Measurements from ENCODE around the gene SV2A.

The SV2A gene, protein sequence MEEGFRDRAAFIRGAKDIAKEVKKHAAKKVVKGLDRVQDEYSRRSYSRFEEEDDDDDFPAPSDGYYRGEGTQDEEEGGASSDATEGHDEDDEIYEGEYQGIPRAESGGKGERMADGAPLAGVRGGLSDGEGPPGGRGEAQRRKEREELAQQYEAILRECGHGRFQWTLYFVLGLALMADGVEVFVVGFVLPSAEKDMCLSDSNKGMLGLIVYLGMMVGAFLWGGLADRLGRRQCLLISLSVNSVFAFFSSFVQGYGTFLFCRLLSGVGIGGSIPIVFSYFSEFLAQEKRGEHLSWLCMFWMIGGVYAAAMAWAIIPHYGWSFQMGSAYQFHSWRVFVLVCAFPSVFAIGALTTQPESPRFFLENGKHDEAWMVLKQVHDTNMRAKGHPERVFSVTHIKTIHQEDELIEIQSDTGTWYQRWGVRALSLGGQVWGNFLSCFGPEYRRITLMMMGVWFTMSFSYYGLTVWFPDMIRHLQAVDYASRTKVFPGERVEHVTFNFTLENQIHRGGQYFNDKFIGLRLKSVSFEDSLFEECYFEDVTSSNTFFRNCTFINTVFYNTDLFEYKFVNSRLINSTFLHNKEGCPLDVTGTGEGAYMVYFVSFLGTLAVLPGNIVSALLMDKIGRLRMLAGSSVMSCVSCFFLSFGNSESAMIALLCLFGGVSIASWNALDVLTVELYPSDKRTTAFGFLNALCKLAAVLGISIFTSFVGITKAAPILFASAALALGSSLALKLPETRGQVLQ
- long read RNA-seq = 0 reads

DNA sequence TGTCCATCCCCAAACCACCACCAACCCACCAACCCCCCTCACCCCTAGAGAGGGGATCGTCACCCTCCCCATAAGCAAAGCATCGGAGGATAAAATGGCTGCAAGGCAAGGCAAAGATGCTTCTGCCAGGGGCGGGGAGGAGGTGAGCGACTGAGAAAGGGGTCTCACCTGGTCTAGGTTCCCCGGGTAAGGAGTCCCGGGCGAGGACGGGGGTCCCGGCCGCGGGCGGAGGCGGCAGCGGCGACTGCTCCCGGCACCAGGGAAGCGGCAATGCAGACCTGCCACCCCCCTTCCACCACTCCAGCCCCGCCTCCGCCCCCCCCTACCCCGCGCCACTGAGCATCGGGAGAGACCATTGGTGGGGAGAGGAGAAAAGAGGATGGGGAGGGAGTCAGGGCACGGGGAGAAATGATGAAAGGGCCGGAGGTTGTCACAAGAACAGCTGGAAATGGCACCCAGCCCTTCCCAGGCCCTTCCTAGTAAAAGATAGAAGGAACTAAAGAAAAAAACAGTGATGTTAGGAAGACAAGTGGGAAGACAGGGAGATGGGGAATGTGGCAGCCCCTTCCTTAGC, at the start of gene SV2A:
TSS of gene SV2A (minus strand) at position 274 of the 574 bp plus-strand sequence. CDS start 4,004 bp downstream, outside the sequence.
- Histone ChIP-seq H3K4me3 (replicated peaks; ENCODE audit: insufficient read depth, low read length) (peak within 1 kb of the TSS; percentile 0; the same call in 1 of the 2 replicates), H3K27me3 (ENCODE audit: insufficient read depth, poor library complexity, severe bottlenecking) (no peaks in the 10 kb centered on the region), H3K27ac (replicated peaks) (no peak within 1 kb of the TSS)
- TF ChIP-seq SPI1 (IDR thresholded peaks at IDR 0.05; ENCODE audit: borderline replicate concordance, low read depth) (no peak), GABPA (IDR thresholded peaks at IDR 0.05; ENCODE audit: low read depth) (no peak)
- DNase-seq (ENCODE audit: low read depth in 1 of 2, low spot score in 1 of 2) = no peak

GRCh38 chr1:149967041-149967440, 49.4 kb upstream of the SV2A start:
- no peak for DNase-seq (ENCODE audit: low read depth in 1 of 2, low spot score in 1 of 2)
- TF ChIP-seq CTCF (IDR thresholded peaks at IDR 0.05; ENCODE audit: insufficient read depth, low read length) (no peak), SPI1 (IDR thresholded peaks at IDR 0.05; ENCODE audit: borderline replicate concordance, low read depth) (no peak), POLR2AphosphoS5 (IDR thresholded peaks at IDR 0.05; ENCODE audit: low read depth) (no peak), REST (IDR thresholded peaks at IDR 0.05; ENCODE audit: insufficient replicate concordance, low read depth) (no peak), GABPA (IDR thresholded peaks at IDR 0.05; ENCODE audit: low read depth) (no peak)
- Histone ChIP-seq H3K27ac (replicated peaks) (no peak overlapping the region), H3K27me3 (ENCODE audit: insufficient read depth, poor library complexity, severe bottlenecking) (no peaks in the 10 kb centered on the region), H3K4me3 (replicated peaks; ENCODE audit: insufficient read depth, low read length) (no peak overlapping the region)

DNA sequence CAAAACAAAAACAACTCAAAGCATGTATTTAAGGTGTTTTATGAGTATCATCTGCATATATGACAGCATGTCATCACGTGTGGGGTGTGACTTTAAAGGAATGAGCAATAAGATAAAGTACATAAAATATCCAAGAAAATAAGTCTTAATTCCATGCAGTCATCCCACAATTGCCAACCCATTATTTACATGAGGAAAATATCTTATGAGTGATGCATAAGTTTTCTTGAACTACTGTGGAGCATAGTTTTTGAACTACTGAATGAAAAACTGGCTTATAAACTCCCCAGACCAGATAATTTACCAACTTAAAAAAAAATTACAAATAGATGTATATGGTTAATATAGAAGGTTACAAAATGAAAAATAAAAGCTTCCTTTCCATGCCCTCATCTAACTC, 48.8 kb upstream of the SV2A start:
- Histone ChIP-seq H3K4me3 (replicated peaks; ENCODE audit: insufficient read depth, low read length) (no peak overlapping the region), H3K27me3 (ENCODE audit: insufficient read depth, poor library complexity, severe bottlenecking) (no peaks in the 10 kb centered on the region), H3K27ac (replicated peaks) (no peak overlapping the region)
- TF ChIP-seq GABPA (IDR thresholded peaks at IDR 0.05; ENCODE audit: low read depth) (no peak), POLR2AphosphoS5 (IDR thresholded peaks at IDR 0.05; ENCODE audit: low read depth) (no peak), CTCF (IDR thresholded peaks at IDR 0.05; ENCODE audit: insufficient read depth, low read length) (no peak), SPI1 (IDR thresholded peaks at IDR 0.05; ENCODE audit: borderline replicate concordance, low read depth) (no peak), REST (IDR thresholded peaks at IDR 0.05; ENCODE audit: insufficient replicate concordance, low read depth) (no peak)
- DNase-seq (ENCODE audit: low read depth in 1 of 2, low spot score in 1 of 2) = no peak

GRCh38 chr1:149965440-149965839, 47.8 kb upstream of the SV2A start:
- DNase-seq (ENCODE audit: low read depth in 1 of 2, low spot score in 1 of 2) = no peak
- Histone ChIP-seq H3K4me3 (replicated peaks; ENCODE audit: insufficient read depth, low read length) (no peak overlapping the region), H3K27ac (replicated peaks) (no peak overlapping the region), H3K27me3 (ENCODE audit: insufficient read depth, poor library complexity, severe bottlenecking) (no peaks in the 10 kb centered on the region)
- TF ChIP-seq POLR2AphosphoS5 (IDR thresholded peaks at IDR 0.05; ENCODE audit: low read depth) (no peak), CTCF (IDR thresholded peaks at IDR 0.05; ENCODE audit: insufficient read depth, low read length) (no peak), GABPA (IDR thresholded peaks at IDR 0.05; ENCODE audit: low read depth) (no peak), REST (IDR thresholded peaks at IDR 0.05; ENCODE audit: insufficient replicate concordance, low read depth) (no peak)

Measured in HL-60 (cell line).